Tibial artery (tissue), 4 donors: ENCODE measurements around the gene SLC6A17.

Experiments used
- DNase-seq, 2 donors: peaks; one replicate each; pipeline ENCODE4 v3.0.0-alpha.2; 2019
- H3K27ac ChIP-seq, 2 donors: fragments of 200-600 bp; sonication (generic) in 1 of 2; 1 replicate in 1 of 2; 2 replicates in 1 of 2; pipeline ENCODE4 v1.5.1; 2018 to 2019; ENCODE audit warnings: mild to moderate bottlenecking in 1 of 2
- H3K27me3 ChIP-seq, 2 donors: fragments of 200-600 bp; sonication (generic) in 1 of 2; one replicate each; pipeline versions ENCODE4 v1.5.1 to v1.6.0; 2016 to 2019
- H3K36me3 ChIP-seq, 3 donors: fragments of 200-600 bp; sonication (generic) in 2 of 3; one replicate each; pipeline ENCODE4 v1.5.1; 2016 to 2019; ENCODE audit warnings: mild to moderate bottlenecking in 2 of 3
- H3K4me1 ChIP-seq, 4 donors: fragments of 200-600 bp; sonication (generic) in 2 of 4; 1 replicate in 3 of 4; 2 replicates in 1 of 4; pipeline ENCODE4 v1.5.1; 2016 to 2019
- H3K4me3 ChIP-seq, 2 donors: fragments of 200-600 bp; sonication (generic) in 1 of 2; 1 replicate in 1 of 2; 2 replicates in 1 of 2; pipeline ENCODE4 v1.5.1; 2018 to 2019; ENCODE audit warnings: mild to moderate bottlenecking in 2 of 2
- H3K9me3 ChIP-seq, 3 donors: fragments of 200-600 bp; sonication (generic) in 1 of 3; one replicate each; pipeline ENCODE4 v1.5.1; 2016 to 2019
- intact Hi-C: fragments of 100-400 bp; cut with DNase I; formaldehyde crosslinking; loops from one replicate; pipeline ENCODE4 v1.15.0; 2023; ENCODE audit warnings: low total_unique reads
- TF ChIP-seq, protein P1 (sequence below), 2 experiments: fragments of 200-600 bp in 1 of 2; fragments of 450-650 bp in 1 of 2; IDR thresholded peaks; one replicate each; pipeline ENCODE4 v1.5.1; 2017 to 2019; ENCODE audit warnings: antibody characterized with exemption in 2 of 2, mild to moderate bottlenecking in 1 of 2, moderate library complexity in 1 of 2

The SLC6A17 gene

DNA sequence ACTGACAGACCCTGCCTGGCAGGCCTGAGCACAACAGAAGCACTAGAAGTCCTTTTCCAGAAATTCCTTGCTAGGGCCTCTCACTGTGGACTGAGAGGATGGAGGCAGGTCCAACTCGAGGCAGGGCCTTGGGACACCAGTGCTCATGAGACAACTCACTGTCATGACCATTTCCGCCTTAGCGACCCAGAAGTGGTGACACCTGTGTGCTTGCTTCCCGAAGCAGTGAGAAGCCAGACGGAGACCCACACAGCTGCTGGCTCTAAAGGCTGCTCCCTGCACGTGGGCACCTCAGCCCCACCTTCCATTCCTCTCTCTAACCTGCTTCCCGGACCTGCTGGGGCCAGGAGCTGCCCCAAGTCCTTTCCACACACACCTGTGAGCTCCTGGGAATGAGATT, 92.9 kb downstream of the SLC6A17 start:
- intact Hi-C loops = no loop called here
- Histone ChIP-seq H3K4me1 (peaks cover 0 to 15% (median 12%) of the 10 kb centered on the region in 4 donors), H3K27ac (peak overlapping the region; percentile 53 to 55), H3K4me3 (peak overlapping the region in 1 of 2 donors; percentile 25), H3K36me3 (no peaks in the 10 kb centered on the region), H3K27me3 (no peaks in the 10 kb centered on the region), H3K9me3 (no peaks in the 10 kb centered on the region)
- TF ChIP-seq, protein P1, sequence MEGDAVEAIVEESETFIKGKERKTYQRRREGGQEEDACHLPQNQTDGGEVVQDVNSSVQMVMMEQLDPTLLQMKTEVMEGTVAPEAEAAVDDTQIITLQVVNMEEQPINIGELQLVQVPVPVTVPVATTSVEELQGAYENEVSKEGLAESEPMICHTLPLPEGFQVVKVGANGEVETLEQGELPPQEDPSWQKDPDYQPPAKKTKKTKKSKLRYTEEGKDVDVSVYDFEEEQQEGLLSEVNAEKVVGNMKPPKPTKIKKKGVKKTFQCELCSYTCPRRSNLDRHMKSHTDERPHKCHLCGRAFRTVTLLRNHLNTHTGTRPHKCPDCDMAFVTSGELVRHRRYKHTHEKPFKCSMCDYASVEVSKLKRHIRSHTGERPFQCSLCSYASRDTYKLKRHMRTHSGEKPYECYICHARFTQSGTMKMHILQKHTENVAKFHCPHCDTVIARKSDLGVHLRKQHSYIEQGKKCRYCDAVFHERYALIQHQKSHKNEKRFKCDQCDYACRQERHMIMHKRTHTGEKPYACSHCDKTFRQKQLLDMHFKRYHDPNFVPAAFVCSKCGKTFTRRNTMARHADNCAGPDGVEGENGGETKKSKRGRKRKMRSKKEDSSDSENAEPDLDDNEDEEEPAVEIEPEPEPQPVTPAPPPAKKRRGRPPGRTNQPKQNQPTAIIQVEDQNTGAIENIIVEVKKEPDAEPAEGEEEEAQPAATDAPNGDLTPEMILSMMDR (IDR thresholded peaks at IDR 0.05) = no peak
- no peak for DNase-seq

DNA sequence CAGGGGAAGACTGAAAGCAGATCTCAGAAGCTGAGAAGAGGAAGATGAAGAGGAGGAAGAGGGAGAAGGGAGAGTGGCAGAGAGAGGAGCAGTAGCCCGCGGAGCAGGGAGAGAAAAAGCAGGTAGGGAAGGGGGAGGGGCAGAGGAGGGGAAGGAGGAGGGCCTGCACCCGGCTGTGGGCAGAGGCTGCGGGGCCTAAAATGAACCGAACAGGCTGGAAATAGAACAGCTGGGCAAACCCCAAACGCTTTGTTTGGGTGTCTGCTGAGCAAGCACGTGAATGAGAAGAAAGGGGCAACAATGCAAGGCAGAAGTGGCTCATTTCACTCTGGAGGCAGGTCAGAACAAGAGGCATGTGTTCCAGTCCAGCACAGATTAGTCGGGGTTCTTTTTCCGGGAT, 93.3 kb downstream of the SLC6A17 start:
- H3K27ac ChIP-seq = peak overlapping the region; percentile 53 to 55
- intact Hi-C loops = no loop called here
- no peaks in the 10 kb centered on the region for H3K36me3 ChIP-seq
- H3K27me3 ChIP-seq = no peaks in the 10 kb centered on the region
- TF ChIP-seq, protein P1 (IDR thresholded peaks at IDR 0.05) = no peak
- peaks cover 0 to 15% (median 12%) of the 10 kb centered on the region in 4 donors for H3K4me1 ChIP-seq
- DNase-seq = peak in 1 of 2 donors; percentile 71
- peak overlapping the region; percentile 1 to 25 for H3K4me3 ChIP-seq
- H3K9me3 ChIP-seq = no peaks in the 10 kb centered on the region

DNA sequence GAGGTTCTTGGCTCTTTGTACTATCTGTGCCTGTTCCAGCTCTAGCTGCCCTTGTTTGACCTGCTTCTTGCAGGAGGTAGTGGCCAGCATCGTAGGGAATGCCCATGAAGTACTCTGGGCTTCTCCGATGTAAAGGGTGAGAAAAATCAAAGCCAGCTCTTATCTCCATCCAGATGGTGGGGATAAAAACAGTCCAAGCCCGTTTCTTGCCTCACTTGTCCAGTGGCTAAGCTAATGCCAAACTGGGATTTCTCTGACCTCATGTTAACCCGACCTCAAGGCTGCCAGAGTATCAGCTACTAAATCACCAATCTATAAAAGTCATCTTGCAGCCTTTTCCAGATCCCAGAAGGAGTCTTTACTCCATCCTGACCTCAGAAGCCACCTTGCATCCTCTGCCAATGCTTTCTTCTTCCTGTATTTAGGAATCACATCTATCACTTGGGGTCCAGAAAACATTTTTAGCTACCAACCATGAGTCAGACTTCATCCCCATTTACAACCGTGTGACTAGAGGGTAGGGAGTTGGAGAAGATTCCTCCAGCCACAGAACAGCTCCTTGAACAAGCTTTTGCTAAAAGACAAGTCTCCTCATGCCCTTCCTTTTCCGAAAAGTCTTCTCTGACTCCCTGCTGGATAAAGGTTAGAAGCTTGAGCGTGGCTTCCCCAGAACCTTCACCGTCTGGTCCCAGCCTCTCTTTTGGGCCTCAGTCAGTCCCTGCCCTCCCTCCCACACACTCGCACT, 95.8 kb downstream of the SLC6A17 start:
- peaks cover 0 to 15% (median 6%) of the 10 kb centered on the region in 4 donors for H3K4me1 ChIP-seq
- H3K9me3 ChIP-seq = no peaks in the 10 kb centered on the region
- TF ChIP-seq, protein P1 (IDR thresholded peaks at IDR 0.05) = no peak
- H3K27ac ChIP-seq = no peak overlapping the region
- peak in 1 of 2 donors; percentile 6 for DNase-seq
- no peak overlapping the region for H3K4me3 ChIP-seq
- no peaks in the 10 kb centered on the region for H3K27me3 ChIP-seq
- intact Hi-C loops = no loop called here
- H3K36me3 ChIP-seq = no peaks in the 10 kb centered on the region

DNA sequence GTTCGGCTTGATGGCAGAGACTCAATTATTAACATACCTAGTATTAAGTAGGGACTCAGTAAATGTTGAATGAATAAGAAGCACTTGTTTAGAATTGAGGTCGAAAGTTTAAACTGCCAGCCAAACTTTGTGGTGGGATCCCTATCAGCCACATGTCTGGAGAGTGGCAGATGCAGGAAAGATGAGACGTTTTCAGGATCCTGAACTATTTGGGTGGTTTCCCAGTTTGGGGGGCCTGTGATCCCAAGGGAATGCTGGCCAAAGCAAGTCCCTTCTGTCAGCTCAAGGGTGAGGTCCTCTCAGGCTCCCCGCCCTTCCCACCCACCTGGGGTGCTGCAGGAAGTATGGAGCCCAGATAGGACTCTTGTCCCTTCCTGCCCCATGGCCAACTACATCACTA, 98.5 kb downstream of the SLC6A17 start:
- TF ChIP-seq, protein P1 (IDR thresholded peaks at IDR 0.05) = no peak
- DNase-seq = peak in 1 of 2 donors; percentile 28
- Histone ChIP-seq H3K27me3 (no peaks in the 10 kb centered on the region), H3K4me1 (peaks cover 0 to 3% (median 1%) of the 10 kb centered on the region in 4 donors), H3K27ac (no peak overlapping the region), H3K9me3 (no peaks in the 10 kb centered on the region), H3K4me3 (no peak overlapping the region), H3K36me3 (no peaks in the 10 kb centered on the region)
- intact Hi-C loops = no loop called here

DNA sequence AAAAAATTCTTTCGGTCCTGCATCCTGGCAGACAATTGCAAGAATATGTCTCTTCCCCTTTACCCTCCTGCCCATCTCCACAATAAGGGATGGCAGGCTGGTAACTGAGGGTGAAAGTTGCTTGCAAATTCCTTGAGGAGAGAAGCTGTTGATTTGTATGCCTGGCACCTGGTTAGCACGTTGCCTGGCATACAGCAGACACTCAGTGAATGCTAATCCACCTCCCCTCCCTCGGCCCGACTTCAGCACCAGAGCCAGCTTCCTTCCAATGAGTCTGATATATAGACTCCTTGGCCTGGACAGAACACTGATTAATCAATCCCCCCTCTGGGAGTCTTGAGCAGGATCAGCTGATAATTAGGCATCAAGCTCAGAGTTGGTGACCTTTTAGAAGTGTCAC, 99.0 kb downstream of the SLC6A17 start:
- no peak overlapping the region for H3K27ac ChIP-seq
- TF ChIP-seq, protein P1 (IDR thresholded peaks at IDR 0.05) = no peak
- intact Hi-C loops = no loop called here
- no peaks in the 10 kb centered on the region for H3K27me3 ChIP-seq
- H3K9me3 ChIP-seq = no peaks in the 10 kb centered on the region
- H3K4me3 ChIP-seq = no peak overlapping the region
- no peaks in the 10 kb centered on the region for H3K36me3 ChIP-seq
- no peaks in the 10 kb centered on the region for H3K4me1 ChIP-seq
- peak in 1 of 2 donors; percentile 12 for DNase-seq
